Glomerular visceral epithelial cell (primary cell): ENCODE results near the gene RARB.

Experiments
- DNase-seq: peaks from one replicate; pipeline ENCODE4 v3.0.0-alpha.2; 2016; ENCODE audit errors: extremely low spot score

The RARB gene

GRCh38 chr3:25423780-25424588, 4.1 kb upstream of the RARB start:
- DNase-seq, result no peak

GRCh38 chr3:25424614-25425013, 3.4 kb upstream of the RARB start:
- DNase-seq, result no peak

GRCh38 chr3:25426408-25426807, 1.7 kb upstream of the RARB start:
- DNase-seq, result no peak

- DNase-seq, result no peak
These were observed 908 bp upstream of the RARB start for GRCh38 chr3:25427155-25427554.

GRCh38 chr3:25427563-25427941, 511 bp upstream of the RARB start:
- DNase-seq, result no peak

- no peak for DNase-seq
These were observed 799 bp downstream of the RARB start for GRCh38 chr3:25428789-25429335.

GRCh38 chr3:25429361-25430286, 1.6 kb downstream of the RARB start:
- no peak for DNase-seq

- no peak for DNase-seq
These were observed 2.3 kb downstream of the RARB start for GRCh38 chr3:25430287-25430934.

- DNase-seq, result no peak
These were observed 3.1 kb downstream of the RARB start for GRCh38 chr3:25430935-25431770.

- no peak for DNase-seq
These were observed 4.2 kb downstream of the RARB start for GRCh38 chr3:25432176-25432720.

GRCh38 chr3:25433106-25433505, 5.0 kb downstream of the RARB start:
- DNase-seq, result no peak

- DNase-seq, result no peak
These were observed 5.8 kb downstream of the RARB start for GRCh38 chr3:25433868-25434267.

- no peak for DNase-seq
These were observed 9.9 kb downstream of the RARB start for GRCh38 chr3:25437953-25438352.

- DNase-seq, result no peak
These were observed 10.9 kb downstream of the RARB start for GRCh38 chr3:25438791-25439555.

- DNase-seq, result no peak
These were observed 13.3 kb downstream of the RARB start for GRCh38 chr3:25441234-25441856.

GRCh38 chr3:25442486-25442885, 14.4 kb downstream of the RARB start:
- DNase-seq, result no peak

GRCh38 chr3:25444273-25444672, 16.2 kb downstream of the RARB start:
- DNase-seq, result no peak

GRCh38 chr3:25445731-25446130, 17.7 kb downstream of the RARB start:
- DNase-seq, result no peak

- no peak for DNase-seq
These were observed 19.2 kb downstream of the RARB start for GRCh38 chr3:25447285-25447684.

- DNase-seq, result no peak
These were observed 19.9 kb downstream of the RARB start for GRCh38 chr3:25447925-25448324.
